Activated T-helper 1 cell treated with anti-CD3 and anti-CD28 coated beads, Interleukin-2, amount 50 U/mL, for 16 hours (primary cell): ENCODE results near the gene INSYN2A.

Source experiments
- DNase-seq, 2 donors: peaks; one replicate each; pipeline ENCODE4 v3.0.0-alpha.2; 2020; ENCODE audit warnings: low read depth in 1 of 2, low spot score in 1 of 2

INSYN2A gene

GRCh38 chr10:127195571-127196281 is 665 bp downstream of the INSYN2A start:
- DNase-seq: no peak

GRCh38 chr10:127195041-127195506 is 1.3 kb downstream of the INSYN2A start:
- DNase-seq: no peak

GRCh38 chr10:127194599-127194998 is 1.8 kb downstream of the INSYN2A start:
- DNase-seq: no peak

DNA sequence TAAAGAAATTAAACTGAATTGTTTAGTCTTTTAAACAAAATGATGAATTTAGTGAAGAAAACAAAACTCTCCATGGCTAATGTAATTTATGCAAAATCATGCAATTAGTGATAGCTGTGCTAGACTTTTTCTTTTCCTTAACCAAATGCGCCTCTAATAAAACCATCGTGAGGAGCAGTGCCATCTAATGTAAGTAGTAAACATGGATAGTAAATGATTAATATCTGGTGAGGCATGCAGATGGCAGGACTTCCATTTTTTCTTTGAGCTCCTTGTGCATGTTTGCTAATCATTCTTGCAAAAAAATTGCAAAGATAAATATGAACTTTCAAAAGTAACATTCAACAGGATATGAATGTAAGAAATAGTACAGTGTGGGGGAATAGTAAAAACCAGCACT is 2.3 kb downstream of the INSYN2A start:
- DNase-seq: no peak

GRCh38 chr10:127193125-127193524 is 3.3 kb downstream of the INSYN2A start:
- DNase-seq: no peak

GRCh38 chr10:127190427-127190826 is 6.0 kb downstream of the INSYN2A start:
- no peak for DNase-seq

DNA sequence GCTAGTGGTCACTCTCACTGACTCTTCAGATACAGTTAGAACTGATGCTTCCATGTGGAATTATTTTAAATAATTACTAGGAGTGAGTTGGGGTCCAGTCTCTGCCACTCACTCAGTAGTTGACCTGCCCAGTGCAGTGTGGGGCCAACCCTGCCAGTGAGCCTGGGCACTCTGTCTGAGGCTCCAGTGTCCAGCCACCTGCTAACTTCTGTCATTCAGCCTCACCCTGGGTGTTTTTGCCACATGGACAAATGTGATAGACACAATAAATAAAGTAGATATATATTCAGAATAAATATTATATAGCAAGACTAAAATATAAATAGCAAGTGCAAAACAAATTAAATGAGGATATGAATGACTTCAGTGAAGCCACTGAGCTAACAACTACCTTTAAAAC is 7.2 kb downstream of the INSYN2A start:
- no peak for DNase-seq

DNA sequence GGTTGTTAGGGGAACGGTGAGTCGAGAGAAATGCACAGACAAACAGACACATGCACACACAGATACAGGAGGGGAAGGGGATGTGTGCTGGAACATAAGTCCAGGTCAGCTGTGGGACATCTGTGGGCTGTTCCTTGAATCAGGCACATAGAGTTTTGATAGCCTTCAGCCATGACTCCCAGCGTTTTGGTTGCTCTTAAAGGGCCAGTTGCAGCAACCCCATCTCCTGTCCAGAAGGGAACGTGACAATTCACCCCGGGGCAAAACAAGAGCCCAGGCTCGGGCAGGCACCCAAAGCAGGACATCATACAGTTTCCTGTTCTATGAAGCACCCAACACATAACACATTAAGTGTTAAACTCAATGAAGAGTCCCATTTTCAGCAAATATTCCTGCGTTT is 9.6 kb downstream of the INSYN2A start:
- no peak for DNase-seq

- no peak for DNase-seq
Measured at GRCh38 chr10:127184582-127184981, 11.8 kb downstream of the INSYN2A start.

GRCh38 chr10:127182161-127182560 is 14.2 kb downstream of the INSYN2A start:
- DNase-seq: no peak

GRCh38 chr10:127179612-127180250 is 16.7 kb downstream of the INSYN2A start:
- DNase-seq: no peak

GRCh38 chr10:127176649-127177048 is 19.7 kb downstream of the INSYN2A start:
- DNase-seq: no peak

- no peak for DNase-seq
Measured at GRCh38 chr10:127175357-127176110, 20.9 kb downstream of the INSYN2A start.

DNA sequence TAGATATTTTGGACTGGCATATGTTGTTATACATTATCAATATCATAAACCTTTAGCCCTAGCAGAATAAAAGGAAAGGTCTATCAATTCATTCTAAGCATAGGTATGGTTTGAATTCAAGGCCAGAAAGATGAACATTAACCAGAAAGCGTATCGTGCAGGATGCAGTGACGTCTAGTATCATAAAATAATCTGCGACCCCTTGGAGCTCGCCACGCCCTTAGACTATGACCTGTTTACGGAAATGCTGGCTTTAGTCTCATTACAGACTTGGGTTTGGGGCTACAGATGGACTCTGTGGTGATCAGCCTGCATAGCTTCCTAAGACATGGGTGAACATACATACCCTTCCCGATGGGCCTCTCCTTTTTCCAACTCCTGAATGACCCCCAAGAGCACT is 21.5 kb downstream of the INSYN2A start:
- DNase-seq: no peak

DNA sequence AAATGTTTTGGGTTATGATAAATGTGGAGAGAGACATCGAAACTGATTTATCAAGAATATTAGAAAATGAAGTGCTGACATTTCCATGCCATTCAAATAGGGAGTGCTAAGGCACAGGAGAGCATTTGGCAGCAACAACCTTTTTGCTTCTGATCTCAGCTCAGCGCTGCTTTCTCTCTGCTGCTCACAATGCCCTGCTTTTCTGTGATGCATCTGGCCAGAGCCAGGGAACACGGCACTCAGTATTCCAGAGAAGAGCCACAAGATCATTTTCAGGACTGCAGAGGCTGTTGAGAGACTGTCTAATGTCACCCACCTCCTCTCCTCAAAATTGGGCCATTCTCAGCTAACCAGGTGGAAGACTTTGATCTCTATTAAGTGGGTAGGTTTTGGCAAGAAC is 28.1 kb downstream of the INSYN2A start:
- no peak for DNase-seq

DNA sequence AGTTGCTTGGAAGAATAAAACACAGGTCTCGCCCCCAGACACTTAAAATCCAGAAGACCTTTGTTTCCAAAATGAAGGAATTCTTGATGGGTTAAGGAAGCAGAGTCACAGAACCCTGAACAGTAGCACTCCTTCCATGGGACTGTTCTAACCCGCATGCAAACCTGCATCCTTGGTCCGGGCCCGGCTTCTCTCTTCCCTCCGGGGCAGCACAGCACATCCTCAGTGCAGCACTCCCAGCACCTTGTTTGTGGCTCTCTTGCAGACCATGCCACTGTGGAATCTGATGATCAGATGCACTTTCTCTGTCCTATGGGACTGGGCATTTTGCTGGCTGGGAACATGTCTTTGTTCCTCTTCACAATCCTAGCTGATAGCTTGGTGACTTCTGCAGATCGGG is 33.5 kb downstream of the INSYN2A start:
- DNase-seq: no peak

- DNase-seq: no peak
Measured at GRCh38 chr10:127161482-127161881, 34.9 kb downstream of the INSYN2A start.

DNA sequence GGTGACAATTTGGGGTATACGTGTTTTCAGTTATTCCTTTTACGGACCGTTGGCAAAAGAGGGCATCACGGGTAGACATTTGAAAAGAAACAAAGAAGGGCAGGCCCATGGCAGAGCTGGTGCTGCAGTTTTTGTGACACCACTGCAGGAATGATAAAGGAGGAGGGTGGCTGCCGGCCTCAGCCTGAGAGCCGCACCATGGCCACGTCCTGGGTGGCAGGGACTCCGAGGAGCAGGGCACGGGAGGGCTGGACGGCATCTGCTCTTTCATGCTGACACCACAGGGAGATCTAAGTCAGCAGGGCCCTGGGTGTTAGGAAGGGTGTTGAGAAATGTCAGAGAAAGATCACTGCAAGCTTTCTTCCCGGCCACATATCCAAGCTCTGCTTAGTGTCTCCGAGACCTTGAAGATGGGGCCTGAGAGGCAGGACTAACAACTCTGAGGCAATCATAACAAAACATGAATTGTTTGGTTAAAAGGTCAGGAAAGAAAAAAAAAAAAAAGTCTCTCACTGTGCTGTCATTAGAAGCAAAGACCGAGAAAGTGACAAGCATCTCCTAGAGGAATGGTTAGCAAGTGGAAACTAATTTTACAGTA is 36.6 kb downstream of the INSYN2A start:
- DNase-seq: no peak

GRCh38 chr10:127158662-127159061 is 37.7 kb downstream of the INSYN2A start:
- no peak for DNase-seq

- no peak for DNase-seq
Measured at GRCh38 chr10:127157506-127158200, 38.7 kb downstream of the INSYN2A start.

DNA sequence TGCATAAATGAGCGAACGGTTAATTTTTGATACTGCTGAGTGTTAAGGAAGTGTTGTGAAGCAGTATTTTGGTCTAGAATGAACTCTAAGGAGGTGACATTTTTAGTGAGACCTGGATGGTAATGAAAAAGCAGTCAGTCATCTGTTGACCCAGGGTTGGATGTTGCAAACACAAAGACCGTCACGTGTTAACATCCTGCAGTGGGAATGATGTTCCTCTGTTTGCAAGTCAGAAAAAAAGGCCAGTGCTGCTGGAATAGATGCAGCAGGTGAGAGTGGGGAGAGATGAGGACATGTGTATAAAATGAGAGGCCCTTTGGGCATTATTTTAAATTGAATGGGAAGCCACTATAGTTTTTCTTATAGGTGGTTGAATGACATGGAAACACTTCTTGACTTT is 39.3 kb downstream of the INSYN2A start:
- no peak for DNase-seq
